Endothelial cell of umbilical vein (primary cell): ENCODE data around the gene OR5H1. TPM values are rescaled to one million over a fixed set of nuclear protein-coding genes. Genes with fewer than 3 reads are reported as not detected.

ENCODE experiments used
- BruUV-seq: library from RNA; stranded (reverse); fragments of 400-500 nt; replicated peaks from 2 replicates; lab custom pipeline; 2021; lab: Mats Ljungman, UMichigan
- CTCF ChIA-PET: fragments of 300-600, 350-600 bp; sonication (Branson Sonifier 250); formaldehyde crosslinking; loops from one replicate; lab custom pipeline; 2021; ENCODE audit warnings: antibody characterized with exemption, inconsistent platforms; lab: Charles Lee
- POLR2A ChIA-PET: fragments of 300-600, 350-600 bp; sonication (Branson Sonifier 250); formaldehyde crosslinking; loops from one replicate; lab custom pipeline; 2021; ENCODE audit warnings: antibody characterized with exemption, inconsistent platforms; lab: Charles Lee
- DNase-seq: peaks from one replicate; pipeline ENCODE4 v3.0.0-alpha.2; 2011; ENCODE audit warnings: low read depth, low spot score
- FAIRE-seq: peaks from 2 replicates; lab custom pipeline; 2011; peaks lifted over from hg19 to GRCh38; lab: Jason Lieb, UNC
- H2AFZ ChIP-seq: 2 replicates; pipeline ENCODE4 v1.6.0; 2012; ENCODE audit warnings: low read depth, low read length, control low read depth, inconsistent platforms
- H3K27ac ChIP-seq: 2 replicates; pipeline ENCODE4 v1.5.1; 2011; ENCODE audit warnings: low read depth, mild to moderate bottlenecking, control low read depth, low read length, moderate library complexity; ENCODE audit not compliant: insufficient read depth
- H3K27me3 ChIP-seq, 2 experiments: 2 replicates each; pipeline versions ENCODE4 v1.6.0 to v1.6.1; 2011; ENCODE audit warnings: low read length in 2 of 2, mixed read lengths in 1 of 2; ENCODE audit not compliant: control insufficient read depth in 2 of 2, insufficient read depth in 2 of 2
- H3K36me3 ChIP-seq, 2 experiments: 2 replicates in 1 of 2; 3 replicates in 1 of 2; pipeline ENCODE4 v1.5.1; 2011; ENCODE audit warnings: low read length in 2 of 2, mild to moderate bottlenecking in 1 of 2, moderate library complexity in 1 of 2; ENCODE audit not compliant: control insufficient read depth in 2 of 2, insufficient read depth in 2 of 2; ENCODE audit errors: extremely low read depth in 1 of 2
- H3K4me1 ChIP-seq: 3 replicates; pipeline ENCODE4 v1.5.1; 2011; ENCODE audit warnings: mild to moderate bottlenecking, low read length; ENCODE audit not compliant: control insufficient read depth, insufficient read depth; ENCODE audit errors: extremely low read depth
- H3K4me2 ChIP-seq: 2 replicates; pipeline ENCODE4 v1.6.1; 2011; ENCODE audit warnings: low read length, control low read depth, mixed read lengths; ENCODE audit not compliant: insufficient read depth
- H3K4me3 ChIP-seq, 3 experiments: fragments of 200-600 bp in 1 of 3; sonication (generic), shearing (Covaris generic) in 1 of 3; replicated peaks in 1 of 3; 2 replicates each; pipeline ENCODE4 v1.5.1; 2011 to 2016; ENCODE audit warnings: control low read depth in 3 of 3, low read length in 3 of 3, mild to moderate bottlenecking in 2 of 3, inconsistent platforms in 1 of 3, low read depth in 1 of 3, moderate library complexity in 1 of 3; ENCODE audit not compliant: insufficient read depth in 1 of 3
- H3K79me2 ChIP-seq: 2 replicates; pipeline ENCODE4 v1.6.0; 2012; ENCODE audit warnings: low read length, inconsistent platforms; ENCODE audit not compliant: control insufficient read depth, insufficient read depth
- H3K9ac ChIP-seq: replicated peaks from 2 replicates; pipeline ENCODE3; 2011; ENCODE audit warnings: low read length, control low read depth; ENCODE audit not compliant: insufficient read depth; ENCODE audit errors: extremely low read depth
- H3K9me1 ChIP-seq: replicated peaks from 3 replicates; pipeline ENCODE4 v1.6.0; 2011; ENCODE audit warnings: mild to moderate bottlenecking, low read length; ENCODE audit not compliant: control insufficient read depth, insufficient read depth; ENCODE audit errors: extremely low read depth
- H3K9me3 ChIP-seq: replicated peaks from 2 replicates; pipeline ENCODE4 v1.5.1; 2012; ENCODE audit warnings: low read length, inconsistent platforms; ENCODE audit not compliant: control insufficient read depth, insufficient read depth
- H4K20me1 ChIP-seq: replicated peaks from 2 replicates; pipeline ENCODE3; 2011; ENCODE audit warnings: mild to moderate bottlenecking, low read length; ENCODE audit not compliant: control insufficient read depth, insufficient read depth; ENCODE audit errors: extremely low read depth
- CTCF ChIP-seq, 2 donors: IDR thresholded peaks; 1 replicate in 1 of 2; 2 replicates in 1 of 2; pipeline ENCODE4 v1.5.1; 2011; ENCODE audit warnings: low read length in 2 of 2, mild to moderate bottlenecking in 2 of 2, moderate library complexity in 2 of 2, control low read depth in 1 of 2, inconsistent platforms in 1 of 2, low read depth in 1 of 2; ENCODE audit not compliant: insufficient read depth in 1 of 2; ENCODE audit errors: extremely low read depth in 1 of 2
- EZH2 ChIP-seq: IDR thresholded peaks from 2 replicates; pipeline ENCODE4 v1.6.1; 2012; ENCODE audit warnings: borderline replicate concordance, low read depth, mild to moderate bottlenecking, moderate library complexity, low read length, inconsistent platforms; ENCODE audit not compliant: severe bottlenecking
- FOS ChIP-seq: IDR thresholded peaks from 2 replicates; pipeline ENCODE4 v1.6.1; 2011; ENCODE audit warnings: mild to moderate bottlenecking, low read length, moderate library complexity, borderline replicate concordance; ENCODE audit not compliant: insufficient read depth
- GATA2 ChIP-seq: IDR thresholded peaks from 2 replicates; pipeline ENCODE4 v1.7.0; 2011; ENCODE audit warnings: low read depth, mild to moderate bottlenecking, moderate library complexity, mixed read lengths, low read length; ENCODE audit not compliant: insufficient read length, insufficient read depth
- JUN ChIP-seq: IDR thresholded peaks from 2 replicates; pipeline ENCODE4 v1.6.1; 2011; ENCODE audit warnings: borderline replicate concordance, low read depth; ENCODE audit not compliant: insufficient read length, insufficient read depth
- MYC ChIP-seq: IDR thresholded peaks from one replicate; pipeline ENCODE4 v1.6.1; 2011; ENCODE audit warnings: mild to moderate bottlenecking, low read depth, low read length
- POLR2A ChIP-seq: IDR thresholded peaks from 2 replicates; pipeline ENCODE4 v1.6.1; 2012; ENCODE audit warnings: low read depth, mild to moderate bottlenecking, control low read depth, low read length
- POLR2AphosphoS5 ChIP-seq: IDR thresholded peaks from 2 replicates; pipeline ENCODE4 v1.6.1; 2012; ENCODE audit warnings: low read depth, mild to moderate bottlenecking, control low read depth, low read length, moderate library complexity; ENCODE audit not compliant: insufficient read depth
- dilution Hi-C: fragments of 300-500 bp; cut with MboI; formaldehyde crosslinking; loops from one replicate; pipeline ENCODE4 v1.15.0; 2019; ENCODE audit warnings: low sequenced_read_pairs; ENCODE audit not compliant: extremely low pct_ligation_motif_present
- intact Hi-C: fragments of 100-400 bp; cut with micrococcal nuclease; formaldehyde crosslinking; loops from one replicate; pipeline ENCODE4 v1.10.0; 2022
- polyA plus RNA-seq, 4 experiments: library from polyadenylated mRNA; depleted of rRNA in 3 of 4; stranded (reverse) in 3 of 4; unstranded in 1 of 4; fragments of >200 nt; gene quantifications; 2 replicates each; pipeline versions ENCODE4 v1.2.1 to v1.2.3, GENCODE V29; 2011 to 2012; ENCODE audit warnings: missing spikeins in 1 of 4
- total RNA-seq: library from RNA; stranded (reverse); gene quantifications from 2 replicates; pipeline ENCODE4 v1.2.3, GENCODE V29; 2021
- TF ChIP-seq, protein P1 (sequence below): IDR thresholded peaks from 2 replicates; pipeline ENCODE4 v1.6.1; 2011; ENCODE audit not compliant: insufficient read depth, insufficient read length

OR5H1 gene
- total and polyA plus RNA-seq, 2 donors (not counting 3 experiments of a cell fraction or from before 2014, with no cell fraction given) = not detected

DNA sequence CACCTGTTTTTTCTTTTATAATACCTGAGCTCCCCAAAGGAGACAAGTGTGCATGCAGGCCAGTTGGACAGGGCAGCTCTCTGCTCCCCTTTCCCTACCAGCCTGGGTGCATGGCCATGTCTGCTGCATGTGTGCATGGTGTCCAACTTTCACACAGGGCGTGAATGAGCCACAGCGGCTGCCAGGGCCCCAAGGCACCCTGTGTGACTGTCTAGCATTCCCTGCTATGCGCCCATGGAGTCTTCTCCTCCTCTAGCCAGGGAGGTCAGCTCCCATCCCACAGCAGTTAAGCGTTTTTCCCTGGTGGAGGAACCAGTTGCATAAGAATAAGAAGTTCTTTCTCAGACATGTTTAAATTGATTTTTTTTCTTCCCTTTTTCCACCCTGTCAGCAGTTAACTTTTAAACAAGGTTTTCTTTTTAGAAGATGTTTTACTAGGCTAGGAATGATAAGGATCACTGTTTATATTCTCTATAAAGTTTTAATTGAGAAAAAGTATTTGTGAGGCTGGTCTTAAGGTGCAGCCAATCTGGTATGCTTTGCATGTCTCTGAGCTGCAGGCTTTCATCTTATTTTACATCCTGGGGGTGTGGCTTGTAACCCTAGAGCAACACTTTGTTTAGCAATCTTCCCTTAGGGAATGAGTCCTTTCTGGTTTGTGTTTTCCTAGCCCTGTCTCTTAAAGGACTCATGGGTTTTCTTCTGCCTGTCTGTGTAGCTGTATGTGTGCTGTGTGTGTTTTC is 20.5 kb upstream of the OR5H1 start:
- Histone ChIP-seq H3K27me3 (no peaks in the 10 kb centered on the region), H3K36me3 (no peaks in the 10 kb centered on the region), H3K9me3 (no peaks in the 10 kb centered on the region), H4K20me1 (no peaks in the 10 kb centered on the region), H2AFZ (no peak overlapping the region), H3K9ac (no peak overlapping the region), H3K4me1 (no peaks in the 10 kb centered on the region), H3K4me3 (no peak overlapping the region), H3K27ac (no peak overlapping the region), H3K79me2 (no peaks in the 10 kb centered on the region), H3K9me1 (no peaks in the 10 kb centered on the region), H3K4me2 (no peak overlapping the region)
- POLR2A ChIA-PET = no interaction called here
- BruUV-seq = no TSS peak
- FAIRE-seq = no peak
- CTCF ChIA-PET = no interaction called here
- dilution Hi-C loops = no loop called here
- intact Hi-C loops = no loop called here
- TF ChIP-seq MYC (no peak), EZH2 (no peak), POLR2A (no peak), JUN (no peak), GATA2 (no peak), FOS (no peak)
- no peak for DNase-seq

- CTCF ChIA-PET = no interaction called here
- Histone ChIP-seq H3K4me2 (no peak overlapping the region), H3K27ac (no peak overlapping the region), H3K36me3 (no peaks in the 10 kb centered on the region), H3K27me3 (no peaks in the 10 kb centered on the region), H2AFZ (no peak overlapping the region), H3K79me2 (no peaks in the 10 kb centered on the region), H4K20me1 (no peaks in the 10 kb centered on the region), H3K9ac (no peak overlapping the region), H3K4me1 (no peaks in the 10 kb centered on the region), H3K4me3 (no peak overlapping the region), H3K9me3 (no peaks in the 10 kb centered on the region), H3K9me1 (no peaks in the 10 kb centered on the region)
- BruUV-seq = no TSS peak
- POLR2A ChIA-PET = no interaction called here
- dilution Hi-C loops (no loop called here), intact Hi-C loops (no loop called here)
- TF ChIP-seq, protein P1, sequence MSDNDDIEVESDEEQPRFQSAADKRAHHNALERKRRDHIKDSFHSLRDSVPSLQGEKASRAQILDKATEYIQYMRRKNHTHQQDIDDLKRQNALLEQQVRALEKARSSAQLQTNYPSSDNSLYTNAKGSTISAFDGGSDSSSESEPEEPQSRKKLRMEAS = no peak
- TF ChIP-seq GATA2 (no peak), CTCF (IDR thresholded peaks at IDR 0.05; ENCODE audit: extremely low read depth in 1 of 2, insufficient read depth in 1 of 2, low read depth in 1 of 2, low read length in 2 of 2) (no peak), POLR2A (no peak), FOS (no peak), JUN (no peak), MYC (no peak), EZH2 (no peak), POLR2AphosphoS5 (no peak)
- DNase-seq = no peak
- no peak for FAIRE-seq
These were observed 20.0 kb upstream of the OR5H1 start for GRCh38 chr3:98110550-98110908.
